ENCODE results near the gene NFKBIA.

- no peak for TF ChIP-seq CTCF (IDR thresholded peaks at IDR 0.05; ENCODE audit: borderline replicate concordance, extremely low read depth, low read length, poor library complexity, severe bottlenecking)
- TF ChIP-seq EZH2 (IDR thresholded peaks at IDR 0.05; ENCODE audit: borderline replicate concordance, low read depth, low read length, severe bottlenecking): no peak
Observed at GRCh38 chr14:35390577-35391387, 13.8 kb downstream of the NFKBIA start.

Measured in DND-41 (cell line).